ENCODE results near the gene NAA38. TPM values are rescaled to one million over a fixed set of nuclear protein-coding genes. Genes with fewer than 3 reads are reported as not detected.
"Not testable (repeated sequence)": the region's sequence is repeated elsewhere in the genome, so short reads cannot be mapped to it uniquely, and the experiment has no call there.

The NAA38 gene
- polyA plus RNA-seq, 1 donor from 2014 or later = 170 TPM

GRCh38 chr17:7885367-7886226 lies 28.2 kb upstream of the NAA38 start:
- no peaks in the 10 kb centered on the region for H3K9me3 Mint-ChIP-seq
- peaks cover 0 to 2% (median 0%) of the 10 kb centered on the region in 3 donors for H3K4me1 Mint-ChIP-seq
- no peaks in the 10 kb centered on the region for H3K27me3 Mint-ChIP-seq
- no peak overlapping the region for H3K27ac Mint-ChIP-seq
- H3K36me3 Mint-ChIP-seq = no peaks in the 10 kb centered on the region
- H3K4me3 Mint-ChIP-seq = peak overlapping the region in 1 of 4 donors; percentile 44

- H3K4me3 Mint-ChIP-seq = peak overlapping the region in 3 of 4 donors; percentile 61 to 82 (median 67)
- H3K4me1 Mint-ChIP-seq = peaks cover 0 to 2% (median 0%) of the 10 kb centered on the region in 3 donors
- H3K27me3 Mint-ChIP-seq = no peaks in the 10 kb centered on the region
- no peaks in the 10 kb centered on the region for H3K36me3 Mint-ChIP-seq
- H3K27ac Mint-ChIP-seq = no peak overlapping the region
- H3K9me3 Mint-ChIP-seq = no peaks in the 10 kb centered on the region
These were observed 27.4 kb upstream of the NAA38 start for GRCh38 chr17:7884581-7885366.

- peaks cover 0 to 2% (median 0%) of the 10 kb centered on the region in 3 donors for H3K4me1 Mint-ChIP-seq
- H3K9me3 Mint-ChIP-seq = no peaks in the 10 kb centered on the region
- peak overlapping the region; percentile 60 to 82 (median 71) for H3K4me3 Mint-ChIP-seq
These were observed 26.5 kb upstream of the NAA38 start for GRCh38 chr17:7883781-7884386.

GRCh38 chr17:7882629-7883028 lies 25.3 kb upstream of the NAA38 start:
- peaks cover 0 to 2% (median 0%) of the 10 kb centered on the region in 3 donors for H3K4me1 Mint-ChIP-seq
- H3K27me3 Mint-ChIP-seq = no peaks in the 10 kb centered on the region
- H3K4me3 Mint-ChIP-seq = no peak overlapping the region
- no peaks in the 10 kb centered on the region for H3K36me3 Mint-ChIP-seq
- H3K9me3 Mint-ChIP-seq = no peaks in the 10 kb centered on the region
- H3K27ac Mint-ChIP-seq = no peak overlapping the region

More at GRCh38 chr17:7883781-7884386, 26.5 kb upstream of the NAA38 start:
- Mint-ChIP-seq H3K27me3 (no peaks in the 10 kb centered on the region), H3K36me3 (no peaks in the 10 kb centered on the region), H3K27ac (peak overlapping the region; percentile 31 to 75 (median 65))

GRCh38 chr17:7882068-7882467 lies 24.7 kb upstream of the NAA38 start:
- Mint-ChIP-seq H3K27me3 (no peaks in the 10 kb centered on the region), H3K27ac (no peak overlapping the region), H3K36me3 (no peaks in the 10 kb centered on the region), H3K4me3 (no peak overlapping the region), H3K9me3 (no peaks in the 10 kb centered on the region), H3K4me1 (peaks cover 0 to 2% (median 0%) of the 10 kb centered on the region in 3 donors)

GRCh38 chr17:7881276-7882054 lies 24.1 kb upstream of the NAA38 start:
- H3K9me3 Mint-ChIP-seq = no peaks in the 10 kb centered on the region
- no peaks in the 10 kb centered on the region for H3K27me3 Mint-ChIP-seq
- H3K27ac Mint-ChIP-seq = no peak overlapping the region
- no peak overlapping the region for H3K4me3 Mint-ChIP-seq
- H3K36me3 Mint-ChIP-seq = no peaks in the 10 kb centered on the region
- peaks cover 0 to 2% (median 0%) of the 10 kb centered on the region in 3 donors for H3K4me1 Mint-ChIP-seq

- Mint-ChIP-seq H3K36me3 (no peaks in the 10 kb centered on the region), H3K4me1 (peaks cover 0 to 4% (median 2%) of the 10 kb centered on the region in 3 donors), H3K4me3 (no peak overlapping the region), H3K27me3 (no peaks in the 10 kb centered on the region), H3K27ac (no peak overlapping the region), H3K9me3 (no peaks in the 10 kb centered on the region)
These were observed 22.9 kb upstream of the NAA38 start for GRCh38 chr17:7880076-7880868.

- no peak overlapping the region for H3K27ac Mint-ChIP-seq
- no peak overlapping the region for H3K4me3 Mint-ChIP-seq
These were observed 20.9 kb upstream of the NAA38 start for GRCh38 chr17:7878234-7878633.

GRCh38 chr17:7875804-7876370 lies 18.5 kb upstream of the NAA38 start:
- no peaks in the 10 kb centered on the region for H3K27me3 Mint-ChIP-seq
- peaks cover 0 to 4% (median 0%) of the 10 kb centered on the region in 3 donors for H3K4me1 Mint-ChIP-seq
- no peak overlapping the region for H3K27ac Mint-ChIP-seq

More at GRCh38 chr17:7878234-7878633, 20.9 kb upstream of the NAA38 start:
- peaks cover 0 to 4% (median 0%) of the 10 kb centered on the region in 3 donors for H3K4me1 Mint-ChIP-seq
- no peaks in the 10 kb centered on the region for H3K27me3 Mint-ChIP-seq
- H3K9me3 Mint-ChIP-seq = no peaks in the 10 kb centered on the region
- no peaks in the 10 kb centered on the region for H3K36me3 Mint-ChIP-seq

GRCh38 chr17:7873051-7873450 lies 15.7 kb upstream of the NAA38 start:
- H3K9me3 Mint-ChIP-seq = no peaks in the 10 kb centered on the region
- no peak overlapping the region for H3K27ac Mint-ChIP-seq
- H3K36me3 Mint-ChIP-seq = peaks cover 3% of the 10 kb centered on the region
- no peak overlapping the region for H3K4me3 Mint-ChIP-seq
- H3K27me3 Mint-ChIP-seq = no peaks in the 10 kb centered on the region
- peaks cover 0 to 5% (median 0%) of the 10 kb centered on the region in 3 donors for H3K4me1 Mint-ChIP-seq

More at GRCh38 chr17:7875804-7876370, 18.5 kb upstream of the NAA38 start:
- Mint-ChIP-seq H3K4me3 (no peak overlapping the region), H3K36me3 (peaks cover 3% of the 10 kb centered on the region), H3K9me3 (no peaks in the 10 kb centered on the region)

GRCh38 chr17:7867881-7868329 lies 10.5 kb upstream of the NAA38 start:
- peak overlapping the region in 1 of 3 donors; percentile 18 for H3K27ac Mint-ChIP-seq
- peaks cover under 1 to 6% (median under 1%) of the 10 kb centered on the region in 3 donors for H3K4me1 Mint-ChIP-seq
- H3K36me3 Mint-ChIP-seq = peaks cover 5% of the 10 kb centered on the region
- H3K4me3 Mint-ChIP-seq = no peak overlapping the region
- no peaks in the 10 kb centered on the region for H3K9me3 Mint-ChIP-seq
- H3K27me3 Mint-ChIP-seq = no peaks in the 10 kb centered on the region

- Mint-ChIP-seq H3K9me3 (no peaks in the 10 kb centered on the region), H3K27ac (no peak overlapping the region), H3K27me3 (no peaks in the 10 kb centered on the region), H3K4me1 (peaks cover 4 to 9% (median 5%) of the 10 kb centered on the region in 3 donors), H3K36me3 (peaks cover 2% of the 10 kb centered on the region), H3K4me3 (no peak overlapping the region)
These were observed 7.8 kb upstream of the NAA38 start for GRCh38 chr17:7864995-7865650.

- not testable (repeated sequence) for H3K36me3 Mint-ChIP-seq, H3K27ac Mint-ChIP-seq, H3K4me3 Mint-ChIP-seq, H3K27me3 Mint-ChIP-seq, H3K9me3 Mint-ChIP-seq
- H3K4me1 Mint-ChIP-seq = peaks cover 4 to 12% (median 5%) of the 10 kb centered on the region in 3 donors
These were observed 7.0 kb upstream of the NAA38 start for GRCh38 chr17:7864384-7864783.

Data from IgD-negative memory B cell (primary cell).